SU-DHL-6 (cell line): ENCODE measurements around the gene RNU1-3.
"Not testable (repeated sequence)": the region's sequence is repeated elsewhere in the genome, so short reads cannot be mapped to it uniquely, and the experiment has no call there.

Source experiments
- EZH2phosphoT487 ChIP-seq: fragments of 200-600 bp; sonication (generic), shearing (Covaris generic); conservative IDR thresholded peaks from 2 replicates; pipeline ENCODE4 v1.6.1; 2018; ENCODE audit warnings: mild to moderate bottlenecking, antibody characterized with exemption, low read length, moderate library complexity, mixed read lengths
- TF ChIP-seq, protein P1 (sequence below): fragments of 200-600 bp; sonication (generic); IDR thresholded peaks from one replicate; pipeline ENCODE4 v1.5.1; 2017; ENCODE audit warnings: antibody characterized with exemption, mild to moderate bottlenecking, low read length, moderate library complexity; ENCODE audit not compliant: insufficient read depth, poor library complexity, severe bottlenecking

DNA sequence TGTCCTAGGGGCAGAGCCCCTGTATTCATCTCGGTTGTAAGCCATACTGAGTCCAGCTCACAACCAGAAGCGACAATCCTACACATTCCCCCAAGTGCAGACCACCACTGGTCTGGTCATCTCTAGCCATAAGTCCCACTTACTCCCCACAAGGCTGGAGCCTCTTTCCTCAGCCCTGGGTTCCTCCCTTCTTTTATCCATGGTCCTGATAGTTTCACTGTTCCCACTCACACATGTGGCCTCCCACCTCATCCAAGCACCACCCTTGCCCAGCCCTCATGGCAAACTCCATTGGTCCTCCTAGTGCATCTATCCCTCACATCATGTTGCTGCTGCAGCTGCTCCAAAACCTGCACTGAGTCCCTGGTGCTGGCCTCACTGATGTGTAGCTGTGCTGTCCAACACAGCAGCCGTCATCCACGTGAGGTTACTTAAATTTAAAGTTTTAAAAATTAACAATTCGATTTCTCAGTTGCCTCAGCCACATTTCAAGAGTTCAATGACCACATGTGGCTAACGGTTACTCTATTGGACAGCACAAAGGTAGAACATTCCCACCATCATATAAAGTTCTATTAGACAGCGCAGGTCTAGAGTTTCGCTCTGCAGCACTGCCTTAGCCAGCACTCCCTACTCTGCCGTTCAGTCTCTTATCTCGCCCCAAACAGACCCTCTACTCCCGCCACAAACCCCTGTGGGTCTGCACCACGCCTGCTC is 23.1 kb downstream of the RNU1-3 start:
- TF ChIP-seq, protein P1, sequence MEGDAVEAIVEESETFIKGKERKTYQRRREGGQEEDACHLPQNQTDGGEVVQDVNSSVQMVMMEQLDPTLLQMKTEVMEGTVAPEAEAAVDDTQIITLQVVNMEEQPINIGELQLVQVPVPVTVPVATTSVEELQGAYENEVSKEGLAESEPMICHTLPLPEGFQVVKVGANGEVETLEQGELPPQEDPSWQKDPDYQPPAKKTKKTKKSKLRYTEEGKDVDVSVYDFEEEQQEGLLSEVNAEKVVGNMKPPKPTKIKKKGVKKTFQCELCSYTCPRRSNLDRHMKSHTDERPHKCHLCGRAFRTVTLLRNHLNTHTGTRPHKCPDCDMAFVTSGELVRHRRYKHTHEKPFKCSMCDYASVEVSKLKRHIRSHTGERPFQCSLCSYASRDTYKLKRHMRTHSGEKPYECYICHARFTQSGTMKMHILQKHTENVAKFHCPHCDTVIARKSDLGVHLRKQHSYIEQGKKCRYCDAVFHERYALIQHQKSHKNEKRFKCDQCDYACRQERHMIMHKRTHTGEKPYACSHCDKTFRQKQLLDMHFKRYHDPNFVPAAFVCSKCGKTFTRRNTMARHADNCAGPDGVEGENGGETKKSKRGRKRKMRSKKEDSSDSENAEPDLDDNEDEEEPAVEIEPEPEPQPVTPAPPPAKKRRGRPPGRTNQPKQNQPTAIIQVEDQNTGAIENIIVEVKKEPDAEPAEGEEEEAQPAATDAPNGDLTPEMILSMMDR = not testable (repeated sequence)
- TF ChIP-seq EZH2phosphoT487 = not testable (repeated sequence)
